GM12864 (cell line): Measurements from ENCODE around the gene POLR2H.

Experiments used
- DNase-seq: peaks from one replicate; pipeline ENCODE4 v3.0.0-alpha.2; 2011; ENCODE audit warnings: low read depth
- H3K4me3 ChIP-seq: 2 replicates; pipeline ENCODE4 v1.5.1; 2011; ENCODE audit warnings: mild to moderate bottlenecking, low read depth, low read length, control low read depth
- TF ChIP-seq, protein P1 (sequence below): IDR thresholded peaks from 2 replicates; pipeline ENCODE4 v1.5.1; 2011; ENCODE audit warnings: low read depth, mild to moderate bottlenecking, moderate library complexity, low read length, control low read depth, inconsistent platforms; ENCODE audit errors: missing control alignments

POLR2H gene

DNA sequence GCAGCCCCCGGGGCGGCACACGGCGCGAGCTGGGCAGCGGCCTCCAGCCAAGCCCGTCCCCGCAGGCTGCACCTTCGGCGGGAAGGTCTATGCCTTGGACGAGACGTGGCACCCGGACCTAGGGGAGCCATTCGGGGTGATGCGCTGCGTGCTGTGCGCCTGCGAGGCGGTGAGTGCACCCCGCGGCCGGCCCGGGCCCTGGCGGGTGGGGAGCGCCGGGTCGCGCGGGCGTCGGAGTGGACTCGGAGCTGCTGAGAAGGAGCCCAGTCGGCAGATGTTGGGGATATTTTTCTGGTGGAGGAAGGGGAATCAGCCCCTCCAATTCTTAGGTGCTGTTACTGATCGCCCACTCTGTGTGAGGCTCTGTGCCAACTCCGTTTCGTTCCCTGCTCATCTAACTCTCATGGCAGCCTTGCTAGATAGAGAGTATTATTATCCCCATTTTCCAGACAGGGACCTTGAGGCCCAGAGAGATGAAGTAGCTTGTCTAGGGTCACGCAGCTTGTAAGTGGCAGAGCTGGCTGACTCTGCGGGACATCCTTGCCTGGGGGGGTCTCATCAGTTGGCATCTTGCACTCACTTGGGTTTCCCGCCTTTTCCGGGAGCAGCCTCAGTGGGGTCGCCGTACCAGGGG is 19.2 kb downstream of the POLR2H start:
- TF ChIP-seq, protein P1, sequence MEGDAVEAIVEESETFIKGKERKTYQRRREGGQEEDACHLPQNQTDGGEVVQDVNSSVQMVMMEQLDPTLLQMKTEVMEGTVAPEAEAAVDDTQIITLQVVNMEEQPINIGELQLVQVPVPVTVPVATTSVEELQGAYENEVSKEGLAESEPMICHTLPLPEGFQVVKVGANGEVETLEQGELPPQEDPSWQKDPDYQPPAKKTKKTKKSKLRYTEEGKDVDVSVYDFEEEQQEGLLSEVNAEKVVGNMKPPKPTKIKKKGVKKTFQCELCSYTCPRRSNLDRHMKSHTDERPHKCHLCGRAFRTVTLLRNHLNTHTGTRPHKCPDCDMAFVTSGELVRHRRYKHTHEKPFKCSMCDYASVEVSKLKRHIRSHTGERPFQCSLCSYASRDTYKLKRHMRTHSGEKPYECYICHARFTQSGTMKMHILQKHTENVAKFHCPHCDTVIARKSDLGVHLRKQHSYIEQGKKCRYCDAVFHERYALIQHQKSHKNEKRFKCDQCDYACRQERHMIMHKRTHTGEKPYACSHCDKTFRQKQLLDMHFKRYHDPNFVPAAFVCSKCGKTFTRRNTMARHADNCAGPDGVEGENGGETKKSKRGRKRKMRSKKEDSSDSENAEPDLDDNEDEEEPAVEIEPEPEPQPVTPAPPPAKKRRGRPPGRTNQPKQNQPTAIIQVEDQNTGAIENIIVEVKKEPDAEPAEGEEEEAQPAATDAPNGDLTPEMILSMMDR, result no peak
- DNase-seq, result no peak
- no peak overlapping the region for H3K4me3 ChIP-seq

DNA sequence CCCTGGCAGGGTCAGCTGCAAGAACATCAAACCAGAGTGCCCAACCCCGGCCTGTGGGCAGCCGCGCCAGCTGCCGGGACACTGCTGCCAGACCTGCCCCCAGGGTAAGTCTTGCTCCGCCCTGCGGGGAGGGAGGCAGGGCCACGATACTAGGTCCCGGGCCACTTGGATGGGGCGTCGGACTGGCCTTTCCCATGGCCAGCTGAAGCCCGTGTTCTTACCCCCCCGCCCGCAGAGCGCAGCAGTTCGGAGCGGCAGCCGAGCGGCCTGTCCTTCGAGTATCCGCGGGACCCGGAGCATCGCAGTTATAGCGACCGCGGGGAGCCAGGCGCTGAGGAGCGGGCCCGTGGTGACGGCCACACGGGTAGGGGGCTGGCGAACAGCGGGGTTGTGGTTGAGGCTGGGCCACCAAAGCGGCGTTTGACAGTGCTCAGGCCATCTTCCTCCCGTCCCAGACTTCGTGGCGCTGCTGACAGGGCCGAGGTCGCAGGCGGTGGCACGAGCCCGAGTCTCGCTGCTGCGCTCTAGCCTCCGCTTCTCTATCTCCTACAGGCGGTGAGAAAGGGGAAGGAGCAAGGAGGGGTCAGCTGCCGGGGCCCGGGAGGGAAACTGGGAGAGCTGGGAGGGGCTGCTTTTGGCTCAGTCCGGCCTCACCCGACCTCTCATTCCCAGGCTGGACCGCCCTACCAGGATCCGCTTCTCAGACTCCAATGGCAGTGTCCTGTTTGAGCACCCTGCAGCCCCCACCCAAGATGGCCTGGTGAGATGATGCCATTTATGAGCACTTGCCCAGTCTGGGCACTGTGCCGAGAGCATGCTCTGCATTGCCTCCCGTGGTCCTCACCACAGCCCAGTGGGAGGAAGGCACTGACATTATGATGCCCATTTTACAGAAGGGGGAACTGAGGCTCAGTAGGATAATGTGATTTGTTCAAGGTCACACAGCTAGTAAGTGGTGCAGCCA is 20.0 kb downstream of the POLR2H start:
- H3K4me3 ChIP-seq, result no peak overlapping the region
- DNase-seq, result no peak
- TF ChIP-seq, protein P1, result no peak

DNA sequence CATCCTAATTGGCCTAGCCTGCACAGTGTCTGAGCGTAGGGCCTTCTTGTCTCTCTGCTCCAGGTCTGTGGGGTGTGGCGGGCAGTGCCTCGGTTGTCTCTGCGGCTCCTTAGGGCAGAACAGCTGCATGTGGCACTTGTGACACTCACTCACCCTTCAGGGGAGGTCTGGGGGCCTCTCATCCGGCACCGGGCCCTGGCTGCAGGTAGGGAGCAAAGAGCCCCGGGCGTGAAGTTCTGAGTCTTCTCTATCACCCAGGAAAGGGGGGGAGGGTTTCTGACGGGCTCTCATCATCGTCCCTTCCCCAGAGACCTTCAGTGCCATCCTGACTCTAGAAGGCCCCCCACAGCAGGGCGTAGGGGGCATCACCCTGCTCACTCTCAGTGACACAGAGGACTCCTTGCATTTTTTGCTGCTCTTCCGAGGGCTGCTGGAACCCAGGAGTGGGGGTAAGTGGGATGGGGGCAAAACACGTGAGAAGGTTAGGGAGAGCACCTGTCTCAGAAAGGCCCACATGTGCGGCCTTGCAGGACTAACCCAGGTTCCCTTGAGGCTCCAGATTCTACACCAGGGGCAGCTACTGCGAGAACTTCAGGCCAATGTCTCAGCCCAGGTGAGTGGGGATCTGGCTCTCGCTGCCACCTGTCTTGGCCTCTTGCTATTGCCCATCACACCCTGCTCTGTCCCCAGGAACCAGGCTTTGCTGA is 21.0 kb downstream of the POLR2H start:
- TF ChIP-seq, protein P1, result no peak
- H3K4me3 ChIP-seq, result no peak overlapping the region
- no peak for DNase-seq

DNA sequence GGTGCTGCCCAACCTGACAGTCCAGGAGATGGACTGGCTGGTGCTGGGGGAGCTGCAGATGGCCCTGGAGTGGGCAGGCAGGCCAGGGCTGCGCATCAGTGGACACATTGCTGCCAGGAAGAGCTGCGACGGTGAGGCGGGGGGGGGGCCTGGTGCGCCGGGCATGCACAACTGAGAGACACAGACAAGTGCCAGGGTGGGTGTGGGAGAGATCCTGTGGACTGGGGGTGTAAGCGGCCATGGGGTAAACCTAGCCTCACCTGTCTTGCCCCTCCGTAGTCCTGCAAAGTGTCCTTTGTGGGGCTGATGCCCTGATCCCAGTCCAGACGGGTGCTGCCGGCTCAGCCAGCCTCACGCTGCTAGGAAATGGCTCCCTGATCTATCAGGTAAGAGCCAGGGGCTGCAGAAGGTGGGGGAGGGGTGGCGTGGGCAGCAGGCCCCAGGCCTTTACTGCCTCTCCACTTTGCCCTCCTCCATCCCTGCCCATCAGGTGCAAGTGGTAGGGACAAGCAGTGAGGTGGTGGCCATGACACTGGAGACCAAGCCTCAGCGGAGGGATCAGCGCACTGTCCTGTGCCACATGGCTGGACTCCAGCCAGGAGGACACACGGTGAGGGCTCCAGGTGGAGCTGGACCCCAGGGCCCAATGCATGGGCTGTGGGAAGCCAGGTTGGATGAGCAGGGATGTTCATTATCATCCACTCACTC is 21.7 kb downstream of the POLR2H start:
- TF ChIP-seq, protein P1, result no peak

DNA sequence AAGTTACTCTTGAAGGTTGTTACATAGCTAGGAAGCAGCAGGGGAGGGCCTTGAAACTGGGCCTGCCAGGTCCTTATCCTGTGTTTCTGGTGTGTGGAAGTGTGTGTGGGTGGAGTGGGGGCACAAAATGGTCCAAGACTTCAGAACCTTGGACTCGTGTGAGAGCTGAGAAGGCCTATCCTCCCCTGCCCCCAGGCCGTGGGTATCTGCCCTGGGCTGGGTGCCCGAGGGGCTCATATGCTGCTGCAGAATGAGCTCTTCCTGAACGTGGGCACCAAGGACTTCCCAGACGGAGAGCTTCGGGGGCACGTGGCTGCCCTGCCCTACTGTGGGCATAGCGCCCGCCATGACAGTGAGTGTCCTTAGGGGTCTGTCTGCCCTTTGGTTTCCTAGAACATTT is 22.8 kb downstream of the POLR2H start:
- no peak overlapping the region for H3K4me3 ChIP-seq
- DNase-seq, result no peak
- TF ChIP-seq, protein P1, result no peak

More for the DNA sequence above, 21.7 kb downstream of the POLR2H start:
- H3K4me3 ChIP-seq, result no peak overlapping the region
- DNase-seq, result no peak

DNA sequence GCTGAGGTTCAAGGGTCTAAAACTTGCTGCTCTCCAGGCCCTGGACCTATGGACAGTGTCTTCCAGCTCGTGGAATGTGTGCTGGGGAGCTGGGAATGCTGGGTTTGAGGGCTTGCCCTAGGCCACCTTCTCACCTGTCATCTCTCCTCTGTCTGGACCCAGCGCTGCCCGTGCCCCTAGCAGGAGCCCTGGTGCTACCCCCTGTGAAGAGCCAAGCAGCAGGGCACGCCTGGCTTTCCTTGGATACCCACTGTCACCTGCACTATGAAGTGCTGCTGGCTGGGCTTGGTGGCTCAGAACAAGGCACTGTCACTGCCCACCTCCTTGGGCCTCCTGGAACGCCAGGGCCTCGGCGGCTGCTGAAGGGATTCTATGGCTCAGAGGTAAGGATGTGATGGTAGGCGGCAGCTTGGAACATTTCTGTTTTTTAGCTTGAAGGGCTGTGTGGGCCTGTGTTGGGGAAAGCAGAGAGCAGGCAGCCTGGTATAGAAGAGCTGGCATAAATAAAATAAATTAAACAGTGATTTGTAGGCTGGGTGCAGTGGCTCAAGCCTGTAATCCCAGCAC is 23.4 kb downstream of the POLR2H start:
- TF ChIP-seq, protein P1, result no peak
- H3K4me3 ChIP-seq, result no peak overlapping the region

More for the DNA sequence above, 23.4 kb downstream of the POLR2H start:
- no peak for DNase-seq
